Bone marrow (tissue), 2 donors: ENCODE data around the gene TBC1D10A.

ENCODE experiments used
- DNase-seq, 2 donors: peaks; one replicate each; lab custom pipeline; 2025; lab: John Stamatoyannopoulos, UW

The TBC1D10A gene

DNA sequence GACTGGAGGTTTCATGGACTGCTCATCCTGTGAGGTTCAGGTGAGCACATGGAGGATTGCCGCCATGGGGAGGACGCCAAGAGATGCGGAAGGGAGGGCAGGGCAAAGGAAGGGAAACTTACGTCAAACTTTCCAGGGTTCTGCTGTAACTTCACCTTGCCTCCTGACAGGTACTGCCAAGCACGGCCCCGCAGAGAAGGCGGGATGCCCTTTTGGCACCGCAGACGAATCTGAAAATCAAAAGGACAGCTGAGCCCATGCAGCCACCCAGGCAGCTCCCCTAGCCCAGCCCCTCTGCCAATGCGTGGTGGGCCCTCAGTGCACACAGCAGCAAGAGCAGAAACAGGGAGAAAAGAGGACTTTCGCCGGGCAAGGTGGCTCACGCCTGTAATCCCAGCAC, 27.4 kb downstream of the TBC1D10A start:
- no peak for DNase-seq

DNA sequence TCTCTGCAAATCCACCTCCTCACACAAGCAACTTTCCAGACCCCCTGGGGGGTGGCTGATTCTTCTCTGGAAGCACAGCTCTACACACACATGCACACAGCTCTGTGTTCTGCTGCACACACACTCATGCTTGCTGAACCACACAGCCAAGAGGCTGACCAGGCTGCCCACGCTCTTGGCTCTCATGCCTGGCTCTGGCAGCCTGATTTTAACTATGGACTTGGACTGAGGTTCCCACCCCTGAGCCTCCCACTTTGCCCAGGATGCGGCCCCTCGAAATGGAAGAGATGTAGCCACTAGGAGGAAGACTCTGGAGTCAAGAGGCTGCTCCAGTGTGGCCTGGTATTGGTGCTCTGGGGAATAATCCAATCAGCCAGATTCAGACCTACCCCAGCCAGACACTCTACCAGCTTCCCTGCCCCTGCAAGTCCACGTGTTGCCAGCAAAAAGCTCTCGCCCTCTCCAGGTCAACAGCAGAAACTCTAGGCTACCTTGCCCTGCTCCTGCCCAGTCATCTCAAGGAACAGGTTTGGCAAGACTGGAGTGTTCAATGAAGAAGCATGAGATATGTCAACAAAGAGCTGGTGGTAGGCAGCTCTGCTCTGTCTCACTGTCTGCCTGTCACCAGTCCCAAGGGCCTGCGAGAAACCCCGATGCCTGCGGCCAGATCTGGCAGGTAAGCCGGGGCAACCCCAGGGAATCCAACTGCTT, 28.6 kb downstream of the TBC1D10A start:
- DNase-seq: no peak

DNA sequence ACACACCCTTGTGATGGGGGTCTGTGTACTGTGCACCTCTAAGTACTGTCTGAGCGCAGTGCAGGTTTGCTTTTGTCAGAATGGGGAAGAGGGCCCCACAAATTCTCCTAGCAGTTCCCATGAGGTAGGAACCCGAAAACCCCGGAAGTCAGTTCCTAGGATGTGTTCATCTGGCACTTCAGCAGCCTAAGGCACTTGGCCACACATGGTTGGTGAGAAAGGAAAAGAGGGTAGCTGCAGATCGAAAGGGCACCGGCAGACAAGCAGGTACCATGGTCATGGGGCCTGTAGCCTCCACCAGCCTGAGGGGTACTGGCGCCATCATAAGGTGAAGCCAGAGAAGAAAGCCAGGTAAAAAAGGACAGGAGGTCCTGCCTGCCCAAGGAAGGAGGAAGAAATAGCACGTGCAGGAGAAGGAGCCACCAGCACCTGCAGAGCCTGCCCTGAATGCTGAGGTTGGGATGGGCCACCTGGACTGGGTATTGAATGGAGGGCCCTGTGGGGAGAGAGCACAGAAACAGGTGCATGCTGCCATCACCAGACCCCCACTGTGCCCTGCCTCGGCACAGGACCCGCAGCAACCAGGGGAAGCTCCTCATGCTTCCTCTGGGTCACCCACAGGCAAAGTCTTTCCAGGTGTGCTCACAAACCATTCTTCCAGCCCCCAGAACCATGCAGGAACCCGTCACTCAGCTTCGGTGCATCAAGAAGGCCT, 29.3 kb downstream of the TBC1D10A start:
- no peak for DNase-seq

DNA sequence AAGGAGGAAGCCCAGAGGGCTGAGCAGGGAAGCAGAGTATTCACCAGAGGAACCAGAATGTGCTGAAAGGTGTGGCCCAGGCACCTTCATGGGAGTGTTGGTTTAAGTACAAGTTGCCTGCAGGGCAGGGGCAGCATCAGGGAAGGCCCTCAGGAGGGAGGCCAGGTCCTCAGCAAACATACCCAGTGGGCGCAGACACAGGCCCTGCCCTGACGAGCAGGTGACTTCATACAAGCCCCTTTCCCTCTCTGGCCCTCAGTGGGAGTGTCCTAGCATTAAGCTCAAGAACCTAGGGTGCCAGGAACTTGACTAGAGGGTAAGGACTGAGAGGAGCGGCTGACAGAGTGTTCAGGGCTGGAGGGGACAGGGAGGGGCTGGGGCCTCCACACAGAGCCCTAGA, 29.9 kb downstream of the TBC1D10A start:
- DNase-seq: no peak

DNA sequence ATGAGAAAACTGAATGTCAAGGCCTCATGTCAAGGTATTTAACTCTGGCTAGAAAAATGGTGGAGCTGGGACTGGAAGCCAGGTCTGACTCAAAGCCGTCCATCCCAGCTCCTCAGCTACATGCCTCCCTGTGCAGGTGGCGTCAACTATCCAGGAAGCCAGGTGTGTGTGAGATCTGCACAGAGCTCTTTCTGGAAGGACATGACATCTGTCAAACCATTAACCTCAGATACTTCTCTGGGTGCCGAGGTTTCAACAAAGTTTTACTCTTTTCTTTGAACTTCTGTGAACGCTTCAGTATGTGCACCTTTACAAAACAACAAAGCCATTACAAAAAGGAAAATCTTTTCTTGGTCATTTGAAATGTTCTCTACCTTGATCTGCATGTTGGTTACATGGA, 30.4 kb downstream of the TBC1D10A start:
- DNase-seq: no peak

DNA sequence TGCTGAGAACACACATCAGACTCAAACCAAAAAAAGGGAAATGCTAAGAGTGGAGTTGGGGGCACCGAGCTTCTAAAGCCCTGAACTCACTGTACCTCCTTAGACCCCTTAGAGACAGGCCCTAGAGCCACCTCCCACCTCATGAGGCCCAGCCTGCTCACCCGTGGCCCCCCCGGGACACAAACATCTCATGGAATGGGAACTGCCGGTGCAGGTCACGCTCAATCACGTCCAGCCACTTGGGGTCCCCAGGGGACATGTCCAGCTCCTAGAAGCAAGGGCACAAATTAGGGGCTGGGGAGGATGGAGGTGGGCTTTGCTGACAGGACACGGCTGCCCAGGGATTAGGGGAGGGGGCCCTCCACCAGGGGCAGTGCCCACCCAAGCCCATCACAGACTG, 31.2 kb downstream of the TBC1D10A start:
- DNase-seq: no peak

DNA sequence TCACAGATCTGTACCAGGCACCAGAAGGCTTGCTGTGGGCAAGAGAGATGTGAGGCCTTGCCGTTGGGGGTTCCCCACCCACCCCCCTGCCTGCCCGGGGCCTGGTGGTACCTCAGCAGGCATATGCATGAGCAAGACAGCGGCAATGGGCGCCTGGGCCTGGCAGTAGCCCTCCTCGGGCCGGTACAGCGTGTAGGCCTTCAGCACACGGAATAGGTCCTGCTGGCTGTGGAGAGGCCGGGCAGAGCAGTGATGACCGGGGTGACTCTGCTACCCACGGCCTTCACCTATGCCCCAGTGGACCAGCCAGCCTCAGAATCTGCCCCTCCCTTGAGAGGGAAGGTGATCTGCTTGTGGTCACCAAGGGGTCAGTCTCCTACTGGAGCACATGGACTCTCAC, 31.9 kb downstream of the TBC1D10A start:
- DNase-seq: no peak

DNA sequence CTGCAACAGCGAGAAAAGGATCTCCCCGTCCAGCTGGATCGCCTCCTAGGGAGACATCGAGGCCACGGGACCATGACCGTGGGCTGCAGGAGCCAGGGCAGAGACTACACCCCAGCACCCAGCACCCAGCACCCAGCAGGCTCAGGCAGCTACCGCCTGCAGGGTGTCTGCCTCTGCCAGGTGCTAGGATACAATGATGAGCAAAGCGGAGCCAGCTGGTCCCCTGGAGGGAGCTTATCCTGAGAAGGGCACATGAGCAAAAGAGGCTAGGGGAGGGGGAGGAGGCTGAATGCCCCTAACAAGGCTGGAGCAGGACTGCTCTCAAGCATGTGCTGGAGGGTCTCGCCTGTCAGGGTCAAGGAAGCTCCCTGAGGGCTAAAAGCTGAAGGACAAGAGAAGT, 32.7 kb downstream of the TBC1D10A start:
- no peak for DNase-seq

DNA sequence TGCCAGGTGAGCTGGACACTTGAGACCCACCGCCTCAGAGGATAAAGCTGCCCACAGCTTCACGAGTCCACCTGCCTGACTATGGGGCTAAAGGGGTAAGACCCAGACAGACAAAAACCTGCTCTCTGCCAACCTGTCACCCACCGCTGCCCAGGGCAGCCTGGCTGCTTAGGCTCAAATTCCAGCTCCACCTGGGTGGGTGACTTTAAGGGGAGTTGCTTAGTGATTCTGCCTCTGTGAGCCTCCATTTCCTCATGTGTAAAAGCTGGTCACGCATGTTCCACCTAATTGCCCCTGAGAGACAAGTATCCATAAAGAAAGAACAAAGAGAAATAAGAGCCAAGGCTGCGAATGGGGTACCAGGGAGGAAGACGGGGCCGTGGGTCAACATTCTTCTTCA, 33.7 kb downstream of the TBC1D10A start:
- DNase-seq: no peak

DNA sequence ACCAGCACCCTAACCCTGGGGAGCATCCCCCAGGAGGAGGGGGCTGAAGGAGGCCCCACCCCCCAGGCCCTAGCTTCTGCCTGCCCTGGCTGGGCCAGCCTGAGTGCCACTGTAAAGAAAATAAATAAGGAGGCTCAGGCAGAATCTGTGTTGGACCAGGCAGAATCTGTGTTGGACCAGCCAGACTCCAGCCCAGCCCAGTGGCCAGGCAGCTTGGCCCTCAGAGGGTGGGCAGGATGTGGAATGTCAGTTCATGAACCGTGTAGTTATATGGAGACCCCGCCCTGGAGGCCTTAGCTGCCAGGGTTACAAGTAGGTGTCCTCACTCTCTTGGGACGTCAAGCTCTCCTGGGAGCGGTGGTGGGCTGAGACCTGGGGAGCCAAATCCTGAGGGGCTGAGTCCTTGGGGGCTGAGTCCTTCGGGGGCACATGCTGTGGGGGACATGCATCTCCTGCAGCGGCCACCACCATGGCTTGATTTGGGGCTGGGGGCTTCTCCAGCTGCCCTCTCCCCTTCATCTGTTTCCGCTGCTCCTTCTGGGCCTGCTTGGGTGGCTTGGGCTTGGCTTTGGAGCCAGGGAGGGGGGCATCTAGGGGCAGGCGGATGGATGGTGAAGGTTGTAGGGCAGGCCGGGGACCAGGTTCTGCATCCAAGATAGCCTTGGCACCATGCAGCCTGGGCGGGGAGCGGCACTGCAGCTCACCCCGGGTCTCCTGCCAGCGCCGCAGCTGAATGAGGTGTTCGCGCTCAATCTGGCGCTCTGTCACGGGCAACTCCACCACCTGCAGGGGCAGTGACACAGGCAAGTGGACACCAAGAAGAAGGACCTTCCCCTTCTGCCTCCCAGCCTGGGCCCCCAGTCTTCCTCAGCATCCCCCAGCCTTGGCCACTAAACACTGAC, 34.4 kb downstream of the TBC1D10A start:
- DNase-seq: no peak

DNA sequence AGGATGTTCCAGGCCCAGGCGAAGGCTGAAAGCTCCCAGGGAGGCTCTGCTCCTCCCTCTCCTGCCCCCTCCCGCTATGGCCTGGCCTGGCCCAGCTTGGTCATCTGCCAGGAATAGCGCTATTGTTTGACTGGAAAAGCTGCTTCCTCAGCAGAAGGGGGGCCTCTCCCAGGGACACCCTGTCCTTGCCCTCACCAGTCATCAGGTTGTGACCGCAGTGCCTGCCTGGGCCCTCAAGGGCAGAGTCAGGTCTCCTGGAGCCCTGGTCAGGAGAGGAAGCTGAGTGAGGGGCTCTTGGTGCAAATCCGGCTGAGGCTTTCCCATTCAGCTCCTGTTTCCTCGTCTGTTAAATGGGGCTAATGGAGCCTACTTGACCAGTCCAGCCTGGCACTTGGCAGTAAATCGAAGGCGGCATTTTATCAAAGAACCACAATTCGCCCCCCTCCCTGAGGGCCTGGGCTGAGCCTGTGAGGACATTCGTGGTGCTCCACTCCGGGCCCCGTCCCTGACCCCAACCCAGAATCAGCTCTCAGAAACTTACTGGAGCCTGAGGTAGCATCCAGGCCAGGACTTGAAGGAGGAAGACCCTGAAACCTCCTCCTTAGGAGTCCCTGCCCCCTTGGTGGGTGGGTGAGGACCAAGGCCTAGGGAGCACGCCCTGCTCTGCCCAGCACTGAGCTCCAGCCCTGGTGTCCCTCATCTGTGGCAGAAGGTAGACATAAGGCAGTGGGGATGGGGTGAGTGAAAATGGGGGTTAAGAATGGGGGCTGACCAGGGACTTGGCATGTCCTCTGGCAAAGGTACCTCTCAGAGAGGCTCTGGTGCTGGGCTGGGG, 35.5 kb downstream of the TBC1D10A start:
- no peak for DNase-seq

DNA sequence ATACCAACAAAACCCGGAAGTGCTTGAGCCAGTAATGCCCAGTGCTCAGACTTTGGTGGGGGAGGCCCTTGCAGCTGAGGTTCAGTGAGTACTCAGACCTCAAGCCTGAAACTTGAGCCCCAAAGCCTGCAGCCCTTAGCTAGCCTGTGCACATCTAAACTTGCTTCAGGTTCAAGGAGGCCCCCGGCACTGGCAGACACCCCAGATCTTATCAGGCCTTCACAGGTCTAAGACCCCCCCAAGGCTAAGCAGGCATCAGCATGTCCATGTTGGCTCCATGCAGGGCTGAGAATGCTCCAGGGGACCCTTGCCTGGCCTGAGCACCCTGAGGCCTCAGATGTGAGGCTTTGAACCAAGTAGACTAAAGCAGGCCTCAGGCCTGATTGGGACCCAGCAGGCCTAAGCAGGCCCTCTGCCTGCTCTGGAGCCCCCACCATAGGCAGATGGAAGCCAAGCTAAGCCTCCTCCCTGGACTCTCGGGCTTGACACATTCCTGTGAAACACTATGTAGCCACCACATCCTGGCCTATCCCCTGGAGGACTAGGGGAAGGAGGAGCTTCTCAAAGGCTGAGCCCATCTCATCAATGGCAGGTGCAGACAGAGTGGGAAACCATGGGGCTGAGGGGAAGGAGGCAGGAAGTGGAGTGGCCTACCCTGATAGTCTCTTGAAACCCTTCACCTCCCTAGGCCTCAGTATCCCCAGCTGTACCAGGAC, 36.2 kb downstream of the TBC1D10A start:
- DNase-seq: no peak

DNA sequence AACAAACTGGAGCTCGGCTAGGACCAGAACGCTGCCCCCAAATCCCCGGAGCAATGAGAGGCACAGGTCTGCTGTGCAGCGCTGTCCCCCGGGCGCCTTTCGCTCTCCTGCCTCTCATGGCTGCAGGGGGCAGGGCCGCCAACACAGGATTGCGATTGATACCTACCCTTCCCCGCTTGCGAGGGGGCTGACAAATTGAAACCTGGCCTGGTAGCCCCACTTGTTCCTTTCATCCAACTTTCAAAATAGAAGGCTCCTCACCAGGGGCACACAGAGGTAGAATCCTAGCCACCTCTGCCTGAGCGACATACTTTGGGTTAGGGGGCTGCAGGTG, 36.8 kb downstream of the TBC1D10A start:
- DNase-seq: no peak

DNA sequence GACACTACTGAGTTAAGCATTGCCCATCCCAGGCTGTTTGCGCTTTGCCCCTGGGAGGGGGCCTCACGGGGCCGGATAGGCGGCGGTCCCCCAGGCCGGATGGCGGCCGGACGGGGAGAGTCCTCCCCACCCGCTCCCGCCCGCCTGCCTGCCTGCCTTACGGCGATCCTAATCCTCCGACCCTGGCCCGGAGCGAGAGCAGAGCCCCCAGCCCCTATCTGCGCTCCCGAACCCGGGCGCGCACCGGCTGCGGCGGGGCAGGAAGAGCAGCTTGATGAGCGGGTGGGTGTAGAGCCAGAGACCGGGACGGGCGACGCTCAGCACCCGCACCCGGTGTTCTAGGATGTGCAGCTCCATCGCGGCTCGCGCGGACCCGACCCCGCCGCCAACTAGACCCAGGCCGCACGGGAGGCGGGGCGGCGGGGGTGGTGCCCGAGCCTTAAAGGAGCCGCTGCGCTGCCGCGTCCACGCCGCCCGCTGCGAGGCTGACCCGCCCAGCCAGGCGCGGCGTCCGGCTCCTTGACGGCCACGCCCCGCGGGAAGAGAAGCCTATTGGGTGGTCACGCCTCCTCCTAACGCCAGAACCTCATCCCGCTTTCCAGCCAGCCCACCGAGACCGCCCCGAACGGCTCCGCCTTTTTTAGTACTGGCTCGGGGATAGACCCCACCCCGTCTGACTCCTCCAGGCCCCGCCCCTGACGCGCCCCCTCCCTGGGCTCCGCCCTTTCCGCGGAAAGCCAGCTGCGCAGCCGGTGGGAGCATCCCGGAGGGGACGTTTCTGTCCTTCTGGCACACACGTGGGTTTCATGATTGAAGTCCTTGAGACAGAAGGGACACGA, 37.4 kb downstream of the TBC1D10A start, which contains the start of gene CASTOR1:
TSS of gene CASTOR1 (minus strand) at position 365 of the 839 bp plus-strand sequence. CDS start at position 357, 8 bp downstream.
- DNase-seq: peak; percentile 72 to 93

DNA sequence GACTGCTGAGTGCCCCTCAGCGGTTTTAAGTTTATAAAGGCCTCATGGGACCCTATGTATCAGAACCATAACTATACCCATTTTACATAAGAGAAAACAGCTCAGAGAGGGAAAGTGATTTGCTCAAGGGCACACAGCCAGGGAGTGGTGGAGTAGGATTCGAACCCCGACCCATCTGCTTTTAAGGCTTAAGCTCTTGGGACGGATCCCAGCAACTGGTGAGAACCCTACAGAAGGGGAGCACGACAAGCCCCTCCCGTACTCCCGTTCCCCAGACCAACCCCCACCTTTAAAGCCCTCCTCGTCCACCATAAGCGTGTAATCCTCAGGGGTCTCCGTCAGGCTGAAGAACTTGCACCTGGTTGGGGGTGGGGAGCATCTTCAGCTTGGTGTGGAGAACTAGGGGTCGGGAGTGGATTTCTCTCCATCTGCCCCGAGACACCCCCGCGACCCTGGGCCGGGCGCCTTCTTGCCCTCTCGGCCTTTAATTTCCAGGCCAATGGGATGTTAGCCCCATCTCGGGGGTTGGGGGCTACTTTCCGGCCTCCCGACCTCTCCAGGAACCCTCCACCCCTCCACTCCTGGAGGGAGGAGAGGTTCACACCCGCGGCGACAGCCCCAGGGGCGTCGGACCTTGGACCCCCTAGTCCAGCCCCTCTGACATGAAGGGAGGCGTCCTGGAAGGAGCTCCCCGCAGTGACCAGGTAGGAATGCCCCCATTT, 38.2 kb downstream of the TBC1D10A start:
- DNase-seq: no peak

DNA sequence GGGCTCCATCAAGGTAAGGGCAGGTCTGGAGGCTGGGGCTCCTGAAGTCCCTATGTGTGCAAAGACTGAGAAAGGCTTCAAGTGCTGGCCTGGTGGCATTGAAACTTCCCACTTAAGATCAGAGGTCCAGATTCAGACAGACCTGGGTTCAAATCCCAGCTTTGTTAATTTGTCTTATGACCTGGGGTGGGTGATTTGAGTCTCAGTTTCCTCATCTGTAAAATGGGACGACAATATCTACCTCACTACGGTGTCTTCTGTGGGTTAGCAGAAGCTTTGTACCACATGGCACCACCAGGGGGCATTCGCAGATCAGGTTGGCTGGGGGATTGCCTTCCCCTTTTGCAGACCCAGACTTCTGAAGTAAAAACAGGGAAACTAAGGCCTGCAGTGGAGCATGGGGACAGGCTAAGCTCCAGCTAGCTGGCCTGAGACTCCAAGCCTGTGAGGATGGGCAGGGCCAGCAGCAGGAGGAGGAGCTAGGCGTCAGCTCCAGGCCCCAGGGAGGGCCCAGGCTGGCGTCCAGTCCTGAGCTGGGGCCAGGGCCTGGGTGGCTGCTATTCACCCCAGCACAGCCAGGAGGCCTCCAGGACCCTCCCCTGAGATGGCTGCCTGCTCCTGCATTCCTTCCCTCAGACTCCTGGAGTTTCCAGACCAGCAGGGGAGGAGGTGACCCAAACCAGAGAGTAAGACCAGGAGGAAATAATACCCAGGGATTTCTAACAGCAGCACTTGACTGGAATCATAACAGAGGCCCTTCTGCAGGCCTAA, 38.9 kb downstream of the TBC1D10A start:
- peak; percentile 48 to 63 for DNase-seq

DNA sequence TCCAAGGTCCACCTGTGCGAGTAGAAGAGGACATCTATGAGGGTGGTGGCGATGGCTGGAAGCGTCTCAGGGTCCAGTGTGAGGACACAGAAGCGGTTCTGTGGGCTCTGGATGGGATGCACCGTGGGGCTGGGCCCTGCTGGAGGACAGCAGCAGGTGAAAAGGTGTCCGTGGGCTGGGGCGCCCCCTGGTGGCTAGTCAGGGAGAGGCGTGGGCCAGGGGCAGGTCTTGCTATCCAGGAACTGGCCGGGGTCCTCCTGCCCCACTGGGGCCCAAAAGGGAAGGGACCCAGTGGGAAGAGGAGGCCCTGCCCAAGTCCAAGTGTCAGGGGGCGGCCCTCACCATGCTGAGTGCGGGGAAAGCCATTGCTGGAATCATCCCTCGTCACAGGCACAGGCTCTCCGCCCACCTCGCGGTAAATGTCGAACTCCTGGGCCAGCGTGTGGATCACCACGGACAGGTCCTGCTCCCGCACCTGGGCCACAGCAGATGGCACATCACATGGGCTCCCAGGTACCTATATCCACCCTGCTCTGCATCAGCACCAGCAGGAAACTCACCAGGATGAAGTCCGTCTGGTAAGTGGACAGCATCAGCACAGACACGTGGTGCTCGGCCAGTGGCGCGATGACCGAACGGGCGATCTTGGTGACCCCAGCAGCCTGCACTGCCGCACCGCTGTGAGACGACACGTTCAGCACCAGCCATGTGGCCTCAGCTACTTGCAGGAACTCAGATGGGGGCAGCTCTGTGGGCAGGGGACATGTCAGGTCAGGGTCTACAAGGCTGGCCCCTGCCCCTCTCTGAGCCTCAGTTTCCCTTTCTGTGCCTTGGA, 39.7 kb downstream of the TBC1D10A start:
- DNase-seq: peak; percentile 45 to 60

DNA sequence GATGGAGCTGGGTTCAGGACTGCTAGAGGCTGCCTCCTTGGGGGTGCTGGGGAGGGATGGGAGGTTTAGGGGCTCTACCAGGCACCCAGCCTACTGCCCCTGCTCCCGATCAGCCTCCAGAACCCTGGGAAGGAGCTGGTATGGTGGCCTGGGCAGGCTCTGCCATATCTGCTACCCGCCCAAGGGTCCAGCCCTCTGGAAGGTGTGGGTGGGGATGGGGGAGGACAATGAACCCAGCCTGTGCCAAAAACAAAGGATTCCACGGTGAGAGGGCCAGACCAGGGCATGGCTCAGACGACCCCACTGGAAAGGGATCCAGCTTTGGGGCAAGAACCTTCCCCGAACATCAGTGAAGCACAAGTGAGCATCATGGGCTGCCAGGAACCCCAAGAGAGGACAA, 40.4 kb downstream of the TBC1D10A start:
- DNase-seq: no peak
